ENCODE results near the gene HTR1D.
"Not testable (repeated sequence)": the region's sequence is repeated elsewhere in the genome, so short reads cannot be mapped to it uniquely, and the experiment has no call there.

The HTR1D gene, protein sequence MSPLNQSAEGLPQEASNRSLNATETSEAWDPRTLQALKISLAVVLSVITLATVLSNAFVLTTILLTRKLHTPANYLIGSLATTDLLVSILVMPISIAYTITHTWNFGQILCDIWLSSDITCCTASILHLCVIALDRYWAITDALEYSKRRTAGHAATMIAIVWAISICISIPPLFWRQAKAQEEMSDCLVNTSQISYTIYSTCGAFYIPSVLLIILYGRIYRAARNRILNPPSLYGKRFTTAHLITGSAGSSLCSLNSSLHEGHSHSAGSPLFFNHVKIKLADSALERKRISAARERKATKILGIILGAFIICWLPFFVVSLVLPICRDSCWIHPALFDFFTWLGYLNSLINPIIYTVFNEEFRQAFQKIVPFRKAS

DNA sequence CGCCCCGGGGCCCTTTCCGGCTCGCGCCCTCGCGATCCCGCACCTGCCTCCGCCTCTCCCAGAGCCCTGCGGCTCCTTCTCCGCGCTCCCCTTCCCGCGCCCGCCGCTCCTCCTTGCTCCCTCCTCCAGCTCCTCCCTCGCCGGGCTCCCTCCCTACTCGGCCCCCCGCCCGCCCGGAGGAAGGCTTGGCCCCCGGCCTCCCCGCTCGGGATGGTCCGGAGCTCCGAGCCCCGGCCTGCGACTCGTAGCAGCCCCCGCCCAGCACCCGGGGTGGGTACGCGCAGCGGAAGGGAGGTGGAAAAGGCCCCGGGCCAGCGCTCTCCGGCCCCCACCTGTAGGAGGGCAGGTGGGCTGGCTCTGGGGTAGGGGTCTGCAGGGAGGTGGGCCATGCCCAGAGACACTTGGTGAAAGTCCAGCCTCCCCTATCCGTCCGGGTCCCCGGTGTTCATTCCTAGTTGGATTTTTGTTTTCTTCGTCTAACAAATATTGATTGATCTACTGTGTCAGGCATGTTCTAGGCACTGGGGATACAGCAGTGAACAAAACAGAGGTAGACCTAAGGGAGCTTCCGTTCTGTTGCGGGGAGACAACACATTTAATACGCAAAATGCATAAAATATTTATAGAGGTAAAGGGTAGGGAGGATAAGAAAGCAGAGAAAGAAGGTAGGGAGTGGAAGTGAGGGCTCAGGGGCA, at the start of gene HTR1D:
Gene HTR1D (minus strand): TSS at position 82 of the 695 bp plus-strand sequence. CDS start 23,283 bp downstream, outside the sequence.
- peak; percentile 29 for DNase-seq (ENCODE audit: insufficient read length, low spot score)
- FAIRE-seq = no peak

DNA sequence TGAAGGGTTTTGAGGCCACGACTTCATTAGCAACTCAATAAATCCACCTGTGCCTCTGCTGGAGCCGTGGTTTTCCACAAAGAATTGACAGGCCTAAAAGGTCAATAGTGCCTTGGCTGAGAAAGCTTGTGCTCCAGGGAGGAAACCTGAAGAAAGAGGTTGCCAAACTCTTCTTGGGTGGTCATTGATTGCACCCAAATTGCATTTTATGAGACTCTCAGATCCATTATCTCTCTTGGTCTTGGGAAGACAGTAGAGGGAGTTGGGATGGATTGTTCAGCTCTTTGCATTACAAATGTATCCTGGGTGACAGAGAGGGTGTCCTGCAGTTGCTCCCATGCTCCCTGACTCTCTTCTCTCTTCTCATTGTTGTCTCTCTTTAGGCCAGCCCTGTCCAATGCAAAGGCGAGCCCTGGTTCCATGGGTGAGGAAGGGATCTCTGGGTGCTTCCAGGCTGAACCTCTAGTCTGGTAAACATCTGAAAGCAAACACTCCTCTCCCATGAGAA, 46.1 kb upstream of the HTR1D start:
- no peak for FAIRE-seq

DNA sequence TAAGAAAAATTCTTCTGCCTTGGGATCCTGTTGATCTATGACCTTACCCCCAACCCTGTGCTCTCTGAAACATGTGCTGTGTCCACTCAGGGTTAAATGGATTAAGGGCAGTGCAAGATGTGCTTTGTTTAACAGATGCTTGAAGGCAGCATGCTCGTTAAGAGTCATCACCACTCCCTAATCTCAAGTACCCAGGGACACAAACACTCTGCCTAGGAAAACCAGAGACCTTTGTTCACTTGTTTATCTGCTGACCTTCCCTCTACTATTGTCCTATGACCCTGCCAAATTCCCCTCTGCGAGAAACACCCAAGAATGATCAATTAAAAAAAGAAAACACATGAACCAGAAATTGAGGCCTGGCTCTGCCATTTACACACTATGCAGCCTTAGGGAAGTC, 40.8 kb upstream of the HTR1D start:
- FAIRE-seq; DNase-seq (ENCODE audit: insufficient read length, low spot score): not testable (repeated sequence)

More for the DNA sequence above, 46.1 kb upstream of the HTR1D start:
- DNase-seq (ENCODE audit: insufficient read length, low spot score) = no peak

DNA sequence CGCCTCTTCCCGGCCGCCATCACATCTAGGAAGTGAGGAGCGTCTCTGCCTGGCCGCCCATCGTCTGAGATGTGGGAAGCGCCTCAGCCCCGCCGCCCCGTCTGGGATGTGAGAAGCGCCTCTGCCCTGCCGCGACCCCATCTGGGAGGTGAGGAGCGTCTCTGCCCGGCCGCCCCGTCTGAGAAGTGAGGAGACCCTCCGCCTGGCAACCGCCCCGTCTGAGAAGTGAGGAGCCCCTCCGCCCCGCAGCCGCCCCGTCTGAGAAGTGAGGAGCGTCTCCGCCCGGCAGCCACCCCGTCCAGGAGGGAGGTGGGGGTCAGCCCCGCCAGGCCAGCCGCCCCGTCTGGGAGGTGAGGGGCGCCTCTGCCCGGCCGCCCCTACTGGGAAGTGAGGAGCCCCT, 40.1 kb upstream of the HTR1D start:
- not testable (repeated sequence) for DNase-seq (ENCODE audit: insufficient read length, low spot score); FAIRE-seq

DNA sequence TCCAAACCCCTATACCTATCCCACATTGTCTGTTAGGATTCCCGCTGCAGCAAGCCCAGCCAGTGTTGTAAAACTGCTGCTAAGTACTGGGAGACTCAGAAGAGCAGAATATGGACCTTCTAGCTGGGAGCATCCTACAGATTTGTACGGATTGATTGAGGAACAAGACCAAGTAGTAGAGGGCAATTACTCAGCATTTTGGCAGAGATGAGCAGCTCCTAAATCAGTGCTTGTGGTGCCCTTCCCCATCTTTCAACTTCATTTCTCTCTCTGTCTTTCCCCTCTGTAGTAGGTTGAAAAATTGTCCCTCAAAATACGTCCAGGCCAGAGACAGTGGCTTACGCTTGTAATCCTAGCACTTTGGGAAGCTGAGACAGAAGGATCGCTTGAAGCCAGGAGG, 37.3 kb upstream of the HTR1D start:
- FAIRE-seq (no peak), DNase-seq (ENCODE audit: insufficient read length, low spot score) (no peak)

DNA sequence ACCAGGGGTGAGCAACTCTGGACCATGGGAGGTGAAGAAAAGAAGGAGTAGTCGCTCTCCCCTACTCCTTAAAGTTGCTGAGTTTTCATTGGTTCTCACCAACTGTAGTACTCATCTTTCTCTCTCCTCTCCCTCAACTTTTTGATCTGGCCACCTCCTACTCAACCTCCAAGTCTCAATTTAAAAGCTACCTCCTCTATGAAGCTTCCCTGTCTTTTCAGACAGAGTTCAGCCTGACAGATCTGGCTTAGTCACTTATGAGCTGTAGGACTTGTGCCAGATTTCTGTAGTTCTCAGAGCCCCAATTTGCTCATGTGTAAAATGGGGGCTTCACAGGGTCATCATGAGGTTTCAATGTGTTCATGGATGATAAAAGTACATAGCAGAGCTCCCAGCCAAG, 34.5 kb upstream of the HTR1D start:
- FAIRE-seq (no peak), DNase-seq (ENCODE audit: insufficient read length, low spot score) (no peak)

DNA sequence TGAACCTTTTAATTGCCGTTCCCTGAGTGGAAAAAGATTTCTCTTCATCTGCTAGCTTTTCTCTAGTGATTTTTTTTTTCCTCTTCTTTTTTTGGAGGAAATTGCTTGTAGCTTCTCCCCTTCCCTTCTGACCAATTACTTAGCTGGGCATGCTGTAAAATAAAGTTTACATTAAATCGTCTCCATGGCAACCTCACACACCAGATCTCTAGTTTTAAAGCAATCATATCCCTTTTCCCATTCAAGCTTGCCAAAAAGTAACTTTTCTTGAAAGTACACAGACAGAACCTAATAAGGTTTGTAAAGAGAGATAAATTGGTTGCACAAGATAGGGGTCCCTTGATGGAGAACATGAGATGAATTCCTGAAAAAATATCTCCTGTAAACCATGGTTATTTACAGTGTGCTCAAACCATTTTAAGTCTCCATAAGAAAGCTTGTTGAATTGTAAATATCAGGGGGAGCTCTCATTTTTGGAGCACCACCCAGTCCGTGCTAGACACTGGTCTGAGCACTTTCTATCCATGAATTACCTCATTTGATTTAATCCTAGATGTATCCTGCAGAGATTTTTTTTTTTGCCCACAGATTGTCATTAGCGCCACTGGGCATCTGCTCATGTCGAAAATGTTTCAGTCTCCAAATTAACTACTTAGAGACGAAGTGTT, 32.6 kb upstream of the HTR1D start:
- DNase-seq (ENCODE audit: insufficient read length, low spot score) = no peak
- no peak for FAIRE-seq

DNA sequence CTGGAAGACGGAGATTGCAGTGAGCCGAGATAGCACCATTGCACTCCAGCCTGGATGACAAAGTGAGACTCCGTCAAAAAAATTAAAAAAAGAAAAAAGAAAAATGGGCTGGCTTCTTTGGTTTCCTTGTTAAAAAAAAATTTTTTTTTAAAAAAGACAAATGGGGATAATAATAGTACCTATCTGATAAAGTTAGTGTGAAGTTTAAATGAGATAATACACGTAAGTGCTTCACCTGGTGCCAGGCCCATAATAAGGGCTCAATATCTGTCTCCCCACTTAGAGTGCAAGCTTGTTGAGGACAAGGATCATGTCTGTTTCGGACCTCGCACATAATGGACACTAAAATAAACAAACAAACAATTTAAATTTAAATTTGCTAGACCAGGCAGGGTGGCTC, 30.0 kb upstream of the HTR1D start:
- no peak for FAIRE-seq
- DNase-seq (ENCODE audit: insufficient read length, low spot score) = no peak

DNA sequence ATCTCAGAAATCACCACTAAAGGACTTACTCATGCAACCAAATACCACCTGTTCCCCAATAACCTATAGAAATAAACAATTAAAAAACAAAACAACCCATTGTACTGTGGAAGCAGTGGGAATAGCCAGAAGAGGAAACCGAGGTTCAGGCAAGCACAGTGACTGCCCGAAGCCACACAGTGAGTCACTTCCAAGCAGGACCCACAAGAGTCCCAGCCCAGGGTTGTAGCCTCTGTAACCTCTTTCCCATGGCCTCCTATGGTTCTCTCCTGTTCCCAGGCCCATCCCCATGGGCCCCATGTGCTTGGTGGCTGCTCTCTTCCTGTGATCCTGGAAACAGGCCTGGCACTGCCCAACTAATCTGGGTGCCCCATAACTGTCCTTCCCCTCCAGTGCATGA, 29.0 kb upstream of the HTR1D start:
- FAIRE-seq (no peak), DNase-seq (ENCODE audit: insufficient read length, low spot score) (no peak)

DNA sequence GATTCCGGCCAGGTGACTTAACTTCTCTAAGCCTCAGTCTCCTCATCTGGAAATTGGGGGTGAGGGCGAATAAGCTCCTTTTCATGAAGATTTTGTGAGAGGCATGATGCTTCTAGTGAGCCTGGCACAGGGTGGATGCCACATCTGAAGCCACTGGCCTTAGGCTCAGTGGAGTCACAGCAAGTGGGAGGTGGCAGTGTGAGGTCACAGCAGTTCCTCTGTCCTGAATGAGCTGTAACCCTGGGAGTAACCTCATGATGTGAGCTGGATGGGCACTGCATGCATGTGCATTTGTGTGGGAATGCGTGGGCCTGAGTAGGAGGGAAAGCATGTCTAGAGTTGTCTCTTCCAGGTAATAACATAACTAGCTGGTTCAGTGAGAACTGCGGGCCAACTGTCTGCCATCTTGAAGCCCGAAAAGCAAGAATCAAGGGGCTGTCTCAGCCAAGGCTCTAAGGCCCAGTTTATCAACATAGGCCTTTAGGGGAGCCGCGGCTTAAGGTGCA, 27.0 kb upstream of the HTR1D start:
- DNase-seq (ENCODE audit: insufficient read length, low spot score) (no peak), FAIRE-seq (peak; percentile 9)

DNA sequence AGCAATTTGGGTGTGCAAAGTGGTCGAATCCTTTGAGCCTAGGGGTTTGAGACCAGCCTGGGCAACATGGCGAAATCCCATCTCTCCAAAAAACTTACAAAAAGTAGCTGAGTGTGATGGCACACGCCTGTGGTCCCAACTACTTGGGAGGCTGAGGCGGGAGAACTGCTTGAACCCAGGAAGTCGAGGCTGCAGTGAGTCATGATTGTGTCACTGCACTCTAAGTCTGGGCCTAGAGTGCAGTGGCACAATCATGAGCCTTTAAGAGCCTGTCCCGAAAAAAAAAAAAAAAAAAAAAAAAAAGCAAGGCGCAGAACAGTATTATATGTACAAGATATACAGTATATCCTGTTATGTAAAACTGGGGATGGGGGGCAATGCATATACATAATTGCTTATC, 25.1 kb upstream of the HTR1D start:
- DNase-seq (ENCODE audit: insufficient read length, low spot score) = no peak
- FAIRE-seq = no peak

DNA sequence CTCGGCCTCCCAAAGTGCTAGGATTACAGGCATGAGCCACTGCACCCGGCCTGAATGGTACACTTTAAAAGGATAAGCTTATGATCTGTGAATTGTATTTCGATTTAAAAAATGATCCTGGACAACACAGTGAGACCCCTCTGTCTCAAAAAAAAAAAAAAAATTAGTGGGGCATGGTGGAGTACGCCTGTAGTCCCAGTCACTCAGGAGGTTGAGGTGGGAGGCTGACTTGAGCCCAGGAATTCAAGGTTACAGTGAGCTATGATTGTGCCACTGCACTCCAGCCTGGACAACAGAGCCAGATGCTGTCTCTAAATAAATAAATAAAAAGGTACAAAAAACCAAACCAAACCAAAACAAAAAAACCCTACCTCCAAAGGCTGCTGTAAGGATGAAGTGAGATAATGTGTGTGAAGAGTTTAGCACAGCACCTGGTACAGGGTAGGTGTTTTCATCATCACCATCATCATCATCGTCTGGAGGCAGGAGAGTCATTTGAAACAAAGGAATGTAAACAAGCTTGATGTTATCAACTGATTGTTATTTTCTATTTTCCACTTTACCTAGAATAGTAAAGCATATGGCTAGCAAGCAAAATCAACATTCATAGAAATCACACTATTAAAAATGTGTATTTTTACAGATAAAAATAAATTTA, 22.5 kb upstream of the HTR1D start:
- DNase-seq (ENCODE audit: insufficient read length, low spot score) (no peak), FAIRE-seq (no peak)

DNA sequence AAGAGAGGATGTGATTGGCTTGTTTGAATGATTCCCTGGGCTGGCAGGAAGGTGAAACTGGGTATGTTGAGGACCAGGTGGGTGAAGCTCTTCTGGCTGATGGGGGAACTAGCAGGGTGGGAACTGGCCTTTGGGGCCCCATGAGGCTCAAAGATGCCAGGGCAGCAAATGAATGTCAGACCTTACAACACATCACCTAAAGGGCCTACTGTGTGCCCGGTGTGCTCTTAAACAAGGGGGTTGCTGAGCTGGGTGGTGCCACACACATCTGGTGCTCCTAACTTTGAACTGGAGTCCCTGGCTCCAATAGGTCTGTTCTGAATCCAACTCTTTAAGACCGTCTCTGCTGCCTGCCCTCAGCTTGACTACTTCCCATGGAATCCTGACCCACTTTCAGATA, 21.3 kb upstream of the HTR1D start:
- FAIRE-seq (no peak), DNase-seq (ENCODE audit: insufficient read length, low spot score) (no peak)

DNA sequence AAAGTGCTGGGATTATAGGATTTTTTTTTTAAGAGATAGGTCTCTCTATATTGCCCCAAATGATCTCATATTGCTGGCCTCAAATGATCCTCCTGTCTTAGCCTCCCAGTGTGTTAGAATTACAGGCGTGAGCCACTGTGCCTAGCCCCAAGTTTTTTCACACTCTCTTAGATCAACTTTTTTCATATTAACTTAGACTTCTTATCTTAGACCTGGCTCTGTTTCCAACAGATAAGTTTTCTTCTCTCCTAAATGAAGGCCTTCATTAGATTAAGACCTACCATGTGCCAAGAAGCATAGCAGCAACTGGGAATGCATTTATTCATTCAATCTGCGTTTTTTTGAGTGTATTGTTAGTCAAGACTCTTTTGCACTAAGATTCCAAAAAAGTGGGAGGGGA, 20.2 kb upstream of the HTR1D start:
- FAIRE-seq = no peak
- DNase-seq (ENCODE audit: insufficient read length, low spot score) = no peak

DNA sequence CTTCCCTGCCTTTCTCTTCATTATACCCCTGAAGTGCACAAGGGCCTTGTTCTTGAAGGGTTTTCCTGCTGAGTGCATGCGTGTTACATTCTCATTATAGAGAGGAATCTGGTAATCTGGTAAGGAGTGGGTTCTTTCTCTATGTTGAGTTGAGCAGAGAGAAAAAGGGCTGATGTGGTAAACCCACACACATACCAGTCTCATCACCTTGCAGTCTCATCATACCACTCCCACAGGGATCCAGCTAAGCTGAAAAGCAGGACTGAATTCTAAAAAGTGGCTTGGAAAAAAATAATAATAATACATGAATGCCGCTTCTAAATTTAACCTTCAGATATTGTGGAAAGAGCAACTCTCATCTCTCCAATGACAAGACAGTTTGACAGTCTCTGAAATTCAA, 10.5 kb upstream of the HTR1D start:
- no peak for DNase-seq (ENCODE audit: insufficient read length, low spot score)
- no peak for FAIRE-seq

DNA sequence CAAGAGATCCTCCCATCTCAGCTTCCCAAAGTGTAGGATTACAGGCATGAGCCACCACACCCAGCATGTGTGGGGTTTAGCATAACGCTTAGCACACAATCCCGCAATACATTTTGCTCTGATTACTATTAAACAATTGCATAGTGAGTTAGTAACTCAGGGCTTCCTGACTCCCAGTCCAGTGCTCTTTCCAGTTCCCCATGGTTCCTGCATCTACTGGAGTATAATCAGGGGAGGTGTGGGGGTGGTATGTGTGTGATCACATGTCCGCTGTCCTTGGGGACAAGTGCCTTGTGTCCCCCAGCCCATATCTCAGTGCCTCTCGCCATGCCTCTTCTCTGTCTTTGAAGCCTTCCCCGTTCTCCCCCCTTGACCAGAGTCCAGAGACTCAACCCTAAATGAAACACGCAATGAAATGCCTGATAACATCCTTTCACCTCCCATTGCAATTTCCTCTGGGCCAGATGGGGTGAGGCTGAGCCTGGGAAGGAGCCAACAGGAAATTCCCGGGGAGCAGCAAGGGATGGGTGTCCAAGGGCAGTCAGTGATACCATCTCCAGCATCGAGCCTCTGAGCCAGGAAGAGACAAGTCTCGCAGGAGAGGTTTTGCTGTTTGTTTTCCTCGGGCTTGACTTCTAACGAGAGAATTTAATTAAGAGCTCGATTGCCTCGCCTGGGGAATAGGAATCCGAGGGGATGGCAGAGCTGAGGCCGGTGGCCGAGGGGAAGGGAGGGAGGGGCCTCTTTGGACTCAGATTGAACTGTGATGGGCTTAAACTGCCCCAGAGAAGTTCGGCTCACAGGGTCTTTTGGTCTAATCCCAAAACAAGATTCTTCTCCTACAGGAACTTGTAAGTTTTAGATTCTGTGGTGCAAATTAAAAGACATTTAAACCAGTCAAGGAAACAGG, 7.7 kb upstream of the HTR1D start:
- DNase-seq (ENCODE audit: insufficient read length, low spot score) (peak; percentile 80), FAIRE-seq (peak; percentile 46)

DNA sequence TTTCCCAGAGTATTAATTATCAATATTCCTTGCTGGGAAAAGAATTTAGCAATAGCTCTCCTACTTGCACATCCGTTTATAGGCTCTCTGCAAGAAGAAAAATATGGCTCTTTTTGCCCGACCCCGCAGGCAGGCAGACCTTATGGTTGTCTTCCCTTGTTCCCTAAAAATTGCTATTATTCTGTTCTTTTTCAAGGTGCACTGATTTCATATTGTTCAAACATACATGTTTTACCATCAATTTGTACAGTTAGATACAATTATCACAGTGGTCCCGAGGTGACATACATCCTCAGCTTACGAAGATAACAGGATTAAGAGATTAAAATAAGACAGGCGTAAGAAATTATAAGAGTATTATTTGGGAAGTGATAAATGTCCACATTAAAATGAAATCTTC, 6.7 kb upstream of the HTR1D start:
- not testable (repeated sequence) for FAIRE-seq; DNase-seq (ENCODE audit: insufficient read length, low spot score)

DNA sequence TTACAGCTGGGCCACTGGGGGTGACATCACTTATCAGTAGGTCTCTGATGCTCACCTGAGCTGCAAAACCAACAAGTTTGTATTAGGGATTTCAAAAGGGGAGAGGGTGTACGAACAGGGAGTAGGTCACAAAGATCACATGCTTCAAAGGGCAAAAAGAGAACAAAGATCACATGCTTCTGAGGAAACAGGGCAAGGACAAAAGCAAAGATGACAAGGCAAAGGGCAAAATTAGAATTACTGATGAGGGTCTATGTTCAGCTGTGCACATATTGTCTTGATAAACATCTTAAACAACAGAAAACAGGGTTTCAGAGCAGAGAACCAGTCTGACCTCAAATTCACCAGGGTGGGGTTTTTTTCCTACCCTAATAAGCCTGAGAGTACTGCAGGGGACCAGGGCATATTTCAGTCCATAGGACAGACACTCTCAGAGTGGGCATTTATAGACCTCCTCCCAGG, 6.2 kb upstream of the HTR1D start:
- DNase-seq (ENCODE audit: insufficient read length, low spot score); FAIRE-seq: not testable (repeated sequence)

DNA sequence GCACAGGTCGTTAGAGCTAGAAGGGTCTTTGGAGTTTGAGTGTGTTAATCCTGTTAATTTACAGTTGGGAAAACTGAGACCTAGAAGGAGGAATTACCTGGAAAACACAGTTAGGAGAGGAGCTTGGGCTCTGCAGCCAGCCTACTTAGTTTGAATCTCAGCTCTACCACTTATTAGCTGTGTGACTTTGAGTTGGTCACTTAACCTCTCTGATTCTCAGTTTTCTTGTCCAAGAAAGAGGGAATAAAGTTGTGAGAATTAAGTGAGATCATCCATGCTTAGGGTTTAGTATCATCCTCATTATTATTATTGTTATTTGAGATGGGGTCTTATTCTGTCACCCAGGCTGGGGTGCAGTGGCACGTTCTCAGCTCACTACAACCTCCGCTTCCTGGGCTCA, 5.4 kb upstream of the HTR1D start:
- no peak for FAIRE-seq
- DNase-seq (ENCODE audit: insufficient read length, low spot score) = no peak

DNA sequence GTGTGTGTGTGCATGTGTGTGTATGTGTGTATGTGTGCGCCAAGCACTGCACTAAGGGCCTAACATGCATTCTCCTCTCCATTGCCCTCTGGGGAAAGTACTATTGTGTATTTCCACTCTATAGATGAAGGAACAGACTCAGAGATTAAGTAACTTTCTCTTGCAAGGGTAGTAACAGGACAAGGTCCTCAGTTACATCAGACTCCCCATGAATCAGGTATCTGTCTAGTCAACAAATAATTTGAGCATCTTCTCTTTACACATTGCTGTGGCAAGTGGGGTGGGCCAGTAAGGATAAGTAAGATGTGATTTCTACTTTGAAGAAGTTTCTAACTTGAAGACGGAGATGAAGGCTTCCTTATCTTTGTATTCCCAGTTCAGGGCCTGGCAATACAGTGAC, 5.0 kb upstream of the HTR1D start:
- DNase-seq (ENCODE audit: insufficient read length, low spot score) (no peak), FAIRE-seq (no peak)
